Panc1 (cell line): ENCODE data around the gene SIK3.

Experiments
- SIN3A ChIP-seq: IDR thresholded peaks from 2 replicates; pipeline ENCODE4 v1.6.1; 2012; ENCODE audit warnings: low read depth, mild to moderate bottlenecking, low read length, moderate library complexity, borderline replicate concordance; ENCODE audit not compliant: insufficient read depth
- TF ChIP-seq, protein P1 (sequence below): fragments of 450-650 bp; IDR thresholded peaks from 2 replicates; pipeline ENCODE4 v1.5.1; 2017; ENCODE audit warnings: mild to moderate bottlenecking

DNA sequence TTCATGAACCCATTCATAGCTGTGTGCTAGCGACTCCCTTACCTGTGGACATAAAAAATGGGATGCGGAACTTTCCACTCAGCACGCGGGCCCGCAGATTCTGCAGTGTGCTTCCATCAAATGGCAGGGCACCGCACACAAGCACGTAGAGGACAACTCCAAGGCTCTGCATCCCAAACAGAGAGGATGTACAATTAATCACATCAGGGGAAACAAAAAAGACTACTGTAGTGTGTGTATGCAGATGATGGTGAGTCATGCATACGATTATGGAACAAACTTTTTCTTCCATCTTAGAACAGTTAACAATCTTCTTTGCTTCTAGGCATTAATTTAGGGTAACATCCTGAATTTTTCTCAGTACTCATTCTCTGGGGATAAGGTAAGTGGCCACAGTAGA lies 202.0 kb downstream of the SIK3 start:
- TF ChIP-seq SIN3A: no peak
- TF ChIP-seq, protein P1, sequence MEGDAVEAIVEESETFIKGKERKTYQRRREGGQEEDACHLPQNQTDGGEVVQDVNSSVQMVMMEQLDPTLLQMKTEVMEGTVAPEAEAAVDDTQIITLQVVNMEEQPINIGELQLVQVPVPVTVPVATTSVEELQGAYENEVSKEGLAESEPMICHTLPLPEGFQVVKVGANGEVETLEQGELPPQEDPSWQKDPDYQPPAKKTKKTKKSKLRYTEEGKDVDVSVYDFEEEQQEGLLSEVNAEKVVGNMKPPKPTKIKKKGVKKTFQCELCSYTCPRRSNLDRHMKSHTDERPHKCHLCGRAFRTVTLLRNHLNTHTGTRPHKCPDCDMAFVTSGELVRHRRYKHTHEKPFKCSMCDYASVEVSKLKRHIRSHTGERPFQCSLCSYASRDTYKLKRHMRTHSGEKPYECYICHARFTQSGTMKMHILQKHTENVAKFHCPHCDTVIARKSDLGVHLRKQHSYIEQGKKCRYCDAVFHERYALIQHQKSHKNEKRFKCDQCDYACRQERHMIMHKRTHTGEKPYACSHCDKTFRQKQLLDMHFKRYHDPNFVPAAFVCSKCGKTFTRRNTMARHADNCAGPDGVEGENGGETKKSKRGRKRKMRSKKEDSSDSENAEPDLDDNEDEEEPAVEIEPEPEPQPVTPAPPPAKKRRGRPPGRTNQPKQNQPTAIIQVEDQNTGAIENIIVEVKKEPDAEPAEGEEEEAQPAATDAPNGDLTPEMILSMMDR: no peak
